ENCODE measurements around the gene SLC35B3.

Gene SLC35B3

GRCh38 chr6:8389036-8389818 is 46.1 kb downstream of the SLC35B3 start:
- no peak overlapping the region for H3K9ac ChIP-seq (ENCODE audit: low read length)
- no peak overlapping the region for H2BK12ac ChIP-seq (ENCODE audit: low read length)
- DNase-seq: no peak
- no peak overlapping the region for H4K12ac ChIP-seq (ENCODE audit: low read depth, low read length)
- H4K91ac ChIP-seq (ENCODE audit: low read depth, low read length): no peak overlapping the region
- H2AK5ac ChIP-seq (ENCODE audit: low read length): no peak overlapping the region
- H3K4me2 ChIP-seq (ENCODE audit: low read length): no peak overlapping the region
- no peaks in the 10 kb centered on the region for H3K4me1 ChIP-seq (ENCODE audit: control insufficient read depth in 1 of 2, insufficient read depth in 2 of 2, low read length in 2 of 2)
- H3K14ac ChIP-seq (ENCODE audit: low read length): no peak overlapping the region
- H3K27me3 ChIP-seq (ENCODE audit: insufficient read depth, low read length): no peaks in the 10 kb centered on the region
- H2AFZ ChIP-seq (ENCODE audit: insufficient read depth, low read length, poor library complexity): no peak overlapping the region
- H3K18ac ChIP-seq (ENCODE audit: low read length): no peak overlapping the region
- no peaks in the 10 kb centered on the region for H3K79me1 ChIP-seq (ENCODE audit: low read length)
- no peak overlapping the region for H3K23ac ChIP-seq (ENCODE audit: low read length)
- no peak overlapping the region for H2BK5ac ChIP-seq (ENCODE audit: low read depth, low read length, poor library complexity)
- H3K36me3 ChIP-seq (ENCODE audit: control insufficient read depth in 1 of 2, insufficient read depth in 2 of 2, low read length in 2 of 2): no peaks in the 10 kb centered on the region
- no peak overlapping the region for H4K8ac ChIP-seq (ENCODE audit: low read depth, low read length)
- H3K27ac ChIP-seq (ENCODE audit: low read depth, low read length): no peak overlapping the region
- no peak overlapping the region for H2BK120ac ChIP-seq (ENCODE audit: insufficient read depth, low read length, poor library complexity)
- H3K9me3 ChIP-seq (ENCODE audit: insufficient read depth, low read depth, low read length): no peaks in the 10 kb centered on the region
- no CpG with 5 or more reads among the region's 4 CpGs for WGBS (ENCODE audit: extremely low coverage, insufficient coverage, insufficient read length)
- H3K79me2 ChIP-seq (ENCODE audit: control insufficient read depth, insufficient read depth, low read length, poor library complexity): no peaks in the 10 kb centered on the region
- H3K4ac ChIP-seq (ENCODE audit: low read depth, low read length): no peak overlapping the region
- no peak overlapping the region for H3K4me3 ChIP-seq (ENCODE audit: low read depth, low read length)

- Histone ChIP-seq H3K9me3 (ENCODE audit: insufficient read depth, low read depth, low read length) (no peaks in the 10 kb centered on the region), H3K27me3 (ENCODE audit: insufficient read depth, low read length) (no peaks in the 10 kb centered on the region), H4K12ac (ENCODE audit: low read depth, low read length) (no peak overlapping the region), H2BK12ac (ENCODE audit: low read length) (no peak overlapping the region), H3K36me3 (ENCODE audit: control insufficient read depth in 1 of 2, insufficient read depth in 2 of 2, low read length in 2 of 2) (no peaks in the 10 kb centered on the region), H4K91ac (ENCODE audit: low read depth, low read length) (no peak overlapping the region), H3K4ac (ENCODE audit: low read depth, low read length) (no peak overlapping the region), H3K23ac (ENCODE audit: low read length) (no peak overlapping the region), H3K4me2 (ENCODE audit: low read length) (no peak overlapping the region), H2BK120ac (ENCODE audit: insufficient read depth, low read length, poor library complexity) (no peak overlapping the region), H3K4me1 (ENCODE audit: control insufficient read depth in 1 of 2, insufficient read depth in 2 of 2, low read length in 2 of 2) (no peaks in the 10 kb centered on the region), H3K9ac (ENCODE audit: low read length) (no peak overlapping the region), H3K18ac (ENCODE audit: low read length) (no peak overlapping the region), H3K27ac (ENCODE audit: low read depth, low read length) (no peak overlapping the region), H3K79me2 (ENCODE audit: control insufficient read depth, insufficient read depth, low read length, poor library complexity) (no peaks in the 10 kb centered on the region), H3K14ac (ENCODE audit: low read length) (no peak overlapping the region), H4K8ac (ENCODE audit: low read depth, low read length) (no peak overlapping the region), H3K4me3 (ENCODE audit: low read depth, low read length) (no peak overlapping the region), H2AFZ (ENCODE audit: insufficient read depth, low read length, poor library complexity) (no peak overlapping the region), H2BK5ac (ENCODE audit: low read depth, low read length, poor library complexity) (no peak overlapping the region), H2AK5ac (ENCODE audit: low read length) (no peak overlapping the region), H3K79me1 (ENCODE audit: low read length) (no peaks in the 10 kb centered on the region)
- DNase-seq: peak in 1 of 2 donors; percentile 7
- WGBS (ENCODE audit: extremely low coverage, insufficient coverage, insufficient read length): no CpG with 5 or more reads among the region's 11 CpGs
Measured at GRCh38 chr6:8387942-8388437, 47.4 kb downstream of the SLC35B3 start.

- Histone ChIP-seq H3K27me3 (ENCODE audit: insufficient read depth, low read length) (no peaks in the 10 kb centered on the region), H2BK120ac (ENCODE audit: insufficient read depth, low read length, poor library complexity) (no peak overlapping the region), H2BK12ac (ENCODE audit: low read length) (no peak overlapping the region), H2AFZ (ENCODE audit: insufficient read depth, low read length, poor library complexity) (no peak overlapping the region), H3K4me2 (ENCODE audit: low read length) (no peak overlapping the region), H4K8ac (ENCODE audit: low read depth, low read length) (no peak overlapping the region), H3K79me1 (ENCODE audit: low read length) (no peaks in the 10 kb centered on the region), H3K4me3 (ENCODE audit: low read depth, low read length) (no peak overlapping the region), H4K91ac (ENCODE audit: low read depth, low read length) (no peak overlapping the region), H3K4ac (ENCODE audit: low read depth, low read length) (no peak overlapping the region), H2AK5ac (ENCODE audit: low read length) (no peak overlapping the region), H3K9me3 (ENCODE audit: insufficient read depth, low read depth, low read length) (no peaks in the 10 kb centered on the region), H3K79me2 (ENCODE audit: control insufficient read depth, insufficient read depth, low read length, poor library complexity) (no peaks in the 10 kb centered on the region), H3K18ac (ENCODE audit: low read length) (no peak overlapping the region), H3K9ac (ENCODE audit: low read length) (no peak overlapping the region), H3K4me1 (ENCODE audit: control insufficient read depth in 1 of 2, insufficient read depth in 2 of 2, low read length in 2 of 2) (no peaks in the 10 kb centered on the region), H3K23ac (ENCODE audit: low read length) (no peak overlapping the region), H4K12ac (ENCODE audit: low read depth, low read length) (no peak overlapping the region), H3K36me3 (ENCODE audit: control insufficient read depth in 1 of 2, insufficient read depth in 2 of 2, low read length in 2 of 2) (no peaks in the 10 kb centered on the region), H3K27ac (ENCODE audit: low read depth, low read length) (no peak overlapping the region), H3K14ac (ENCODE audit: low read length) (no peak overlapping the region), H2BK5ac (ENCODE audit: low read depth, low read length, poor library complexity) (no peak overlapping the region)
- no CpG with 5 or more reads among the region's 2 CpGs for WGBS (ENCODE audit: extremely low coverage, insufficient coverage, insufficient read length)
- no peak for DNase-seq
Measured at GRCh38 chr6:8383584-8383983, 51.8 kb downstream of the SLC35B3 start.

- Histone ChIP-seq H3K14ac (ENCODE audit: low read length) (no peak overlapping the region), H4K91ac (ENCODE audit: low read depth, low read length) (no peak overlapping the region), H4K12ac (ENCODE audit: low read depth, low read length) (no peak overlapping the region), H2BK12ac (ENCODE audit: low read length) (no peak overlapping the region), H3K36me3 (ENCODE audit: control insufficient read depth in 1 of 2, insufficient read depth in 2 of 2, low read length in 2 of 2) (no peaks in the 10 kb centered on the region), H3K18ac (ENCODE audit: low read length) (no peak overlapping the region), H3K9ac (ENCODE audit: low read length) (no peak overlapping the region), H4K8ac (ENCODE audit: low read depth, low read length) (no peak overlapping the region), H3K23ac (ENCODE audit: low read length) (no peak overlapping the region), H3K4me1 (ENCODE audit: control insufficient read depth in 1 of 2, insufficient read depth in 2 of 2, low read length in 2 of 2) (no peaks in the 10 kb centered on the region), H3K4me3 (ENCODE audit: low read depth, low read length) (no peak overlapping the region), H2AK5ac (ENCODE audit: low read length) (no peak overlapping the region), H2AFZ (ENCODE audit: insufficient read depth, low read length, poor library complexity) (no peak overlapping the region), H3K4ac (ENCODE audit: low read depth, low read length) (no peak overlapping the region), H2BK120ac (ENCODE audit: insufficient read depth, low read length, poor library complexity) (no peak overlapping the region), H3K4me2 (ENCODE audit: low read length) (no peak overlapping the region), H3K27me3 (ENCODE audit: insufficient read depth, low read length) (no peaks in the 10 kb centered on the region), H3K79me1 (ENCODE audit: low read length) (no peaks in the 10 kb centered on the region), H3K79me2 (ENCODE audit: control insufficient read depth, insufficient read depth, low read length, poor library complexity) (no peaks in the 10 kb centered on the region), H2BK5ac (ENCODE audit: low read depth, low read length, poor library complexity) (no peak overlapping the region), H3K9me3 (ENCODE audit: insufficient read depth, low read depth, low read length) (no peaks in the 10 kb centered on the region), H3K27ac (ENCODE audit: low read depth, low read length) (no peak overlapping the region)
- DNase-seq: no peak
- WGBS (ENCODE audit: extremely low coverage, insufficient coverage, insufficient read length): no CpG with 5 or more reads among the region's 1 CpG
Measured at GRCh38 chr6:8382434-8382833, 52.9 kb downstream of the SLC35B3 start.

Data from trophoblast cell (in vitro differentiated cells and primary cell).